NCI-H146 (cell line): ENCODE data around the gene NOTCH4.
"Not testable (repeated sequence)": the region's sequence is repeated elsewhere in the genome, so short reads cannot be mapped to it uniquely, and the experiment has no call there.

Experiments
- DNase-seq: peaks from one replicate; lab custom pipeline; 2025; lab: John Stamatoyannopoulos, UW

The NOTCH4 gene

GRCh38 chr6:32218167-32218566 lies 5.7 kb downstream of the NOTCH4 start:
- no peak for DNase-seq

GRCh38 chr6:32216998-32217397 lies 6.9 kb downstream of the NOTCH4 start:
- peak; percentile 46 for DNase-seq

- no peak for DNase-seq
These were observed 7.6 kb downstream of the NOTCH4 start for GRCh38 chr6:32216285-32216684.

- DNase-seq = no peak
These were observed 8.2 kb downstream of the NOTCH4 start for GRCh38 chr6:32215617-32216016.

GRCh38 chr6:32214126-32214525 lies 9.7 kb downstream of the NOTCH4 start:
- DNase-seq = no peak

GRCh38 chr6:32213649-32214048 lies 10.2 kb downstream of the NOTCH4 start:
- DNase-seq = no peak

GRCh38 chr6:32212076-32212760 lies 11.6 kb downstream of the NOTCH4 start:
- no peak for DNase-seq

GRCh38 chr6:32211432-32211831 lies 12.4 kb downstream of the NOTCH4 start:
- not testable (repeated sequence) for DNase-seq

- DNase-seq = no peak
These were observed 13.7 kb downstream of the NOTCH4 start for GRCh38 chr6:32210191-32210601.

GRCh38 chr6:32208996-32209395 lies 14.9 kb downstream of the NOTCH4 start:
- no peak for DNase-seq

GRCh38 chr6:32204268-32204715 lies 19.6 kb downstream of the NOTCH4 start:
- DNase-seq = no peak

GRCh38 chr6:32203426-32204267 lies 20.2 kb downstream of the NOTCH4 start:
- DNase-seq = peak; percentile 36

- DNase-seq = no peak
These were observed 21.7 kb downstream of the NOTCH4 start for GRCh38 chr6:32202186-32202585.

GRCh38 chr6:32200711-32201475 lies 23.0 kb downstream of the NOTCH4 start:
- no peak for DNase-seq

GRCh38 chr6:32198866-32199265 lies 25.0 kb downstream of the NOTCH4 start:
- DNase-seq = no peak

- no peak for DNase-seq
These were observed 25.5 kb downstream of the NOTCH4 start for GRCh38 chr6:32198345-32198696.

GRCh38 chr6:32196682-32197616 lies 26.9 kb downstream of the NOTCH4 start:
- DNase-seq = peak; percentile 40

- peak; percentile 90 for DNase-seq
These were observed 27.8 kb downstream of the NOTCH4 start for GRCh38 chr6:32195902-32196681.

GRCh38 chr6:32195652-32195901 lies 28.3 kb downstream of the NOTCH4 start:
- DNase-seq = peak; percentile 100

GRCh38 chr6:32194825-32195651 lies 28.8 kb downstream of the NOTCH4 start:
- DNase-seq = peak; percentile 28
